Retina (tissue), 1 donor: ENCODE results near the gene KRT3.
"Not testable (repeated sequence)": the region's sequence is repeated elsewhere in the genome, so short reads cannot be mapped to it uniquely, and the experiment has no call there.

ENCODE experiments used
- DNase-seq: peaks from one replicate; pipeline ENCODE4 v3.0.0-alpha.2; 2016

The KRT3 gene

DNA sequence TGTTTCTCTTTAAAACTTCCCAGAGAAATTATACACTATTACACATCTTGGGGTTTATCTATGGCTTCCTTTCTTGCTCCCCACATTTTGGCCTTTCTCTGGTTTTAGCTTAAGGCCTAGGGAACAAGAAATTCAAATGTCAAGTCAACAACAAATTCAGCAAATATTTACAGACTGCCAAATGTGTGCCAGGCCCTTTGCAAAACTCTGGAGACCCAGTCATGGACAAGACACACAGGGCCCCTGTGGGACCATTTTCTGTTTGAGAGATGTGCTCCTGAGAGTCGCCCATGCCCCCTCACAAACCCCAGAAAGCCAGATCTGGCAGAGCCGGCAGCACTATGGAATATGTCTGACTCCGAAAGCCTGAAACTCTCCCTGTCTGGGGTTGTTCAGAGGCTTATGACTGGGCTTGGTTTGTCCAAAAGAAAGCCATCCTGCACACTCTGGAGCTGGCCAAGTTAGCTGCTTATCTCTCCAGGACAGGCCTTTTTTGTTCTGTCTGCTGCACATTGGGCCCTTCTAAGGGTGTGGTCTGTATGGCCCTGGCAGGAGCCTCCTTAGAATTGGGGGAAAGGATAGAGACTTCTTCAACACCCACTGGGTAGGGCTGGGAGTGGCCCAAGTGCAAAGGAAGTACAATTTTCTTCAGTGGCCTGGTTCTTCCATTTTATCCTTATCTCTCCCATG lies 1.1 kb upstream of the KRT3 start:
- DNase-seq, result no peak

DNA sequence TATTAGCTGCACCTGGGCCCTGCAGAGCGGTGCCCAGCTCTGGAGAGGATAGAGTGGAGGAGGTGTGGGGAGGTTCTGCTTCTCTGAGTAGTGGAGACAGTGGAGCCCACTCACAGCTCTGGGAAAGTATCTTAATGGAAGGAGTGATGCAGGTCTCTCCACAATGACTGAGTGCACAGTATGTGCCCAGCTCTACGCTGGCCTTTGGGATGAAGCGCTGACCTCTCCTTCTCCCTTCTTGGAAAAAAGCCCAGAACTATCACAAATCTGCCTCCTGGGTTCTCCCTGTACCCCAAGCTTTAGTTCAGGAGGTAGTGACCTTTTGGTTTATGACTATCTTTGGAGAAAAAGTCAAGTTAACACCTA lies 495 bp upstream of the KRT3 start:
- DNase-seq, result no peak

DNA sequence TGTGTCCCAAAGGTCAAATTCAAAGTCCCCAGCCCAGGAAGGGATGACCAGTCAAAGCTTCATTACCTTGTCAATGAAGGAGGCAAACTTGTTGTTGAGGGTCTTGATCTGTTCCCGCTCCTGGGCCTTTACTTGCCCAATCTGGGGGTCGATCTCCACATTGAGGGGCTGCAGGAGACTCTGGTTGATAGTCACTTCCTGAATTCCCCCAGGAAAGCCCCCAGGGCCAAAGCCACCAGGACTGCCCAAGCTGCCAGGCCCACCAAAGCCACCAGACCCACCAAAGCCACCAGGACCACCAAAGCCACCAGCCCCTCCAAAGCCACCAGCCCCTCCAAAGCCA lies 614 bp downstream of the KRT3 start:
- DNase-seq, result not testable (repeated sequence)

- DNase-seq, result no peak
Measured at GRCh38 chr12:52794479-52795331, 1.2 kb downstream of the KRT3 start.

- no peak for DNase-seq
Measured at GRCh38 chr12:52792185-52793029, 3.5 kb downstream of the KRT3 start.

GRCh38 chr12:52791271-52792184 lies 4.4 kb downstream of the KRT3 start:
- no peak for DNase-seq

- no peak for DNase-seq
Measured at GRCh38 chr12:52790427-52791270, 5.3 kb downstream of the KRT3 start.

- peak; percentile 65 for DNase-seq
Measured at GRCh38 chr12:52789637-52790426, 6.1 kb downstream of the KRT3 start.

GRCh38 chr12:52788876-52789636 lies 6.9 kb downstream of the KRT3 start:
- DNase-seq, result no peak

- no peak for DNase-seq
Measured at GRCh38 chr12:52788192-52788875, 7.6 kb downstream of the KRT3 start.

GRCh38 chr12:52787324-52788191 lies 8.4 kb downstream of the KRT3 start:
- no peak for DNase-seq

- no peak for DNase-seq
Measured at GRCh38 chr12:52784909-52785308, 11.0 kb downstream of the KRT3 start.

- no peak for DNase-seq
Measured at GRCh38 chr12:52783563-52784316, 12.2 kb downstream of the KRT3 start.

DNA sequence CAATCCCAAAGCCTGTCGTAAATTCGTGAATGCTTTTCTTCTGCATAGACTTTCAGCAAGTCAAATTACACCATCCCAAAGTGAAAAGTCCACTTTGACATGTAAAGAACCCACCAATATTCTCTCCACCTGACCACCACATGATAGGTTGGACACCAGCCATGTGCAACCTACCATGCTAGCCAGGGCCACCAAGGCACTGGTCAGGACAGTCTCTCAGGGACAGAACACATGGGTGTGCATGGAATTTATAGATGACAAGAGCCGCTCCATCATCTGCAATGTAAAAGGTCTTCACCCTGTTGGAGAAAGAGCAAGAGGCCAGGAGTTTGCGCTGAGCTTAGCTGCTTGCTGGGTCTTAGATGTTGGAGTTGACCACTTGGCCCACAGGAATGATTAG lies 13.4 kb downstream of the KRT3 start:
- no peak for DNase-seq

DNA sequence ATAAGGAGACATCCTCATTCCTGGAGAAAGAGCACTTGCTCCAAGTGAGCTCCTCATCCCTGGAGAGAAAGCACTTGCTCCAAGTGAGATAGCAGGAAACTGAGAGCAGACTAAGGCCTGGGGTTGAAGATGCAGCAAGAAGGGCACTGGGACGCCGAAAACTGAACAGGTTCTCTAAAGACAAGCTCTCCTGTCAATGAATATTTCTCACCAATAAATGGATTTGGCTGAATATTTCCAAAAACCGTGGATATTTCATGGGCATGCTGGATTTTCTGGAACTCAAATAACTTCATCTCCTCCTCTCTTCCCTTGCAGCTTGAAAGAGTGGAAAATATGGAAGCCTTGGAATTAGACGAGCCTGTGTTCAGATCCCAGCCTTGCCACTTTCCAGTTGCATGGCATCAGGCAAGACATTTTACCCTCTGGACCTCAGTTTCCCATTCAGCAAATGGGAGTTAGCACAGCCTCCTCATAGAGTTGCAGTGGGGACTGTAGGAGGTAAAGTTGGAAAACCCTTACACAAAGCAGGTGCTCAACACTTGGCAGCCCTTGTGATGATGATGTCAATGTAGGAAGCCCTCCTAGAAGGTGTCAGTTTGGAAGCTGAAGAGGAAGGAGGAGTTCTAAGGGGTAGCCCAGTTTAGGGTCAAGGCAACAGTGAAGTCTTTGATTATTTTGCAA lies 14.4 kb downstream of the KRT3 start:
- no peak for DNase-seq

DNA sequence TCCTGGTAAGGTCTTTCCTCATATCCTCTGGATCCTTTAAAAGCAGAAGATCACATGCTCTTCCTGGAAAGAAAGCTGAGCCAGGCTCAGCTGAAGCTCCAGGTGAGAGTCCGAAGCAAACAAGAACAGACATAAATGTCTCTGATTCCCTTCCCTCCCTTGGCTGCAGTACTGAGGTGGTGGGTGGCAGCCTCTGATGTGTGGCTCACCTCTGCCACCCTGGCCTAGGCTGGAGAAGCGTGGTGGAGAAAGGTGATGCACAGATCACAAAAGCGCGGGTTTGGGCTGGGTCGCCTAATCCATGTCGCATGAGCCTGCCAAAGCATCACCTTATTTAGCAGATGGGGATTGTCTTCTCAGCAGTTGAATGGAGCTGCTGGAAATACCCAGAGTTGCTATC lies 16.0 kb downstream of the KRT3 start:
- DNase-seq, result no peak

DNA sequence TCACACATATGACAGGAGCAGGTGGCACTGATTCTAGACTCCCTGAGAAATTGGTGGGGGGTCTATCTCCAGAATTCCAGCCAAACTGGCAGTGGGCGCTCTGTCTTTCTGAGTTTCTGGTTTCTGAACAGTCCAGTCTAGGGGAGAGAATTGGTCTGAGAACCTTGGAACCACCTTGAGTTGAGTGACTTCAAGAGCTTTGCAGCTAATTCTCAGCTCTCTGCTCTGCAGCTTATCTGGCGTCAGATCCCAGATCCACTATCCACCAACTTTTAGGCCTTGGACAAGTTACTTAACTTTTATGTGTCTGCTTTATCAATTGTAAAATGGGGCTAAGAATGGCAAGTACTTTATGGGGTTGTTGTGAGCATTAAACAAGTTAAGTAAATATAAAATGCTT lies 17.1 kb downstream of the KRT3 start:
- no peak for DNase-seq
